IMR-90 (cell line): ENCODE data around the gene RET. TPM values are rescaled to one million over a fixed set of nuclear protein-coding genes. Genes with fewer than 3 reads are reported as not detected.

Experiments
- ATAC-seq: fragments of 200-7000 bp; cut with Tn5 transposase; 2 replicates; pipeline ENCODE4 v1.9.1; 2020; ENCODE audit warnings: low read depth, mild to moderate bottlenecking, moderate library complexity
- BruUV-seq: library from RNA; stranded (reverse); fragments of 400-500 nt; replicated peaks from 2 replicates; lab custom pipeline; 2021; lab: Mats Ljungman, UMichigan
- CTCF ChIA-PET: fragments of 300-600 bp; formaldehyde crosslinking; extraction: SDS; loops from one replicate; lab custom pipeline; 2021; ENCODE audit warnings: antibody characterized with exemption; lab: Yijun Ruan, JAX
- POLR2A ChIA-PET: fragments of 300-600 bp; sonication (Branson Sonifier 250); formaldehyde crosslinking; loops from one replicate; lab custom pipeline; 2022; ENCODE audit warnings: antibody characterized with exemption; ENCODE audit not compliant: unreplicated experiment; lab: Charles Lee
- DNase-seq: peaks from one replicate; pipeline ENCODE4 v3.0.0; 2013
- H2AFZ ChIP-seq: replicated peaks from 2 replicates; pipeline ENCODE3; 2013; ENCODE audit warnings: low read length, mild to moderate bottlenecking; ENCODE audit not compliant: poor library complexity
- H2AK5ac ChIP-seq: 2 replicates; pipeline ENCODE4 v1.6.1; 2013; ENCODE audit warnings: low read depth, low read length, inconsistent platforms
- H2AK9ac ChIP-seq: replicated peaks from 2 replicates; pipeline ENCODE3; 2013; ENCODE audit warnings: mild to moderate bottlenecking, low read depth, low read length, moderate library complexity; ENCODE audit not compliant: poor library complexity
- H2BK120ac ChIP-seq: 2 replicates; pipeline ENCODE4 v1.6.1; 2013; ENCODE audit warnings: low read depth, low read length, inconsistent platforms
- H2BK15ac ChIP-seq: 3 replicates; pipeline ENCODE4 v1.6.1; 2013; ENCODE audit warnings: low read depth, low read length, inconsistent platforms
- H2BK20ac ChIP-seq: 2 replicates; pipeline ENCODE4 v1.6.1; 2013; ENCODE audit warnings: low read depth, mild to moderate bottlenecking, inconsistent platforms, low read length, moderate library complexity
- H2BK5ac ChIP-seq: 2 replicates; pipeline ENCODE4 v1.6.1; 2013; ENCODE audit warnings: mild to moderate bottlenecking, low read depth, low read length, inconsistent platforms; ENCODE audit not compliant: poor library complexity, severe bottlenecking
- H3K14ac ChIP-seq: replicated peaks from 2 replicates; pipeline ENCODE4 v1.6.1; 2013; ENCODE audit warnings: low read depth, low read length, inconsistent platforms
- H3K18ac ChIP-seq: 2 replicates; pipeline ENCODE4 v1.6.1; 2013; ENCODE audit warnings: low read depth, low read length, control low read depth
- H3K23ac ChIP-seq: 2 replicates; pipeline ENCODE4 v1.6.1; 2013; ENCODE audit warnings: low read depth, low read length, inconsistent platforms
- H3K27ac ChIP-seq: 2 replicates; pipeline ENCODE4 v1.5.1; 2013; ENCODE audit warnings: mild to moderate bottlenecking, control low read depth, low read length; ENCODE audit not compliant: insufficient read depth
- H3K27me3 ChIP-seq: 2 replicates; pipeline ENCODE4 v1.6.1; 2013; ENCODE audit warnings: low read length; ENCODE audit not compliant: control insufficient read depth, insufficient read depth
- H3K36me3 ChIP-seq: 2 replicates; pipeline ENCODE4 v1.6.1; 2013; ENCODE audit warnings: low read length, mixed read lengths; ENCODE audit not compliant: control insufficient read depth, insufficient read depth
- H3K4ac ChIP-seq: 2 replicates; pipeline ENCODE4 v1.6.1; 2013; ENCODE audit warnings: low read depth, low read length, inconsistent platforms
- H3K4me1 ChIP-seq: 2 replicates; pipeline ENCODE4 v1.6.1; 2013; ENCODE audit warnings: low read length, mixed read lengths; ENCODE audit not compliant: control insufficient read depth, insufficient read depth
- H3K4me2 ChIP-seq: 2 replicates; pipeline ENCODE4 v1.6.1; 2013; ENCODE audit warnings: low read depth, mild to moderate bottlenecking, control low read depth, low read length, moderate library complexity
- H3K4me3 ChIP-seq: 2 replicates; pipeline ENCODE4 v1.5.1; 2013; ENCODE audit warnings: low read depth, mild to moderate bottlenecking, control low read depth, low read length, moderate library complexity; ENCODE audit not compliant: insufficient read depth
- H3K56ac ChIP-seq: 2 replicates; pipeline ENCODE4 v1.6.1; 2013; ENCODE audit warnings: low read length, inconsistent platforms; ENCODE audit not compliant: insufficient read depth; ENCODE audit errors: extremely low read depth
- H3K79me1 ChIP-seq, 2 experiments: 2 replicates each; pipeline ENCODE4 v1.6.1; 2013; ENCODE audit warnings: low read length in 2 of 2, inconsistent platforms in 1 of 2, low read depth in 1 of 2
- H3K9ac ChIP-seq: 2 replicates; pipeline ENCODE4 v1.6.1; 2013; ENCODE audit warnings: low read depth, low read length, control low read depth
- H3K9me1 ChIP-seq: 2 replicates; pipeline ENCODE4 v1.6.1; 2013; ENCODE audit warnings: low read length, inconsistent platforms; ENCODE audit not compliant: insufficient read depth
- H3K9me3 ChIP-seq: 2 replicates; pipeline ENCODE4 v1.6.1; 2013; ENCODE audit warnings: low read length; ENCODE audit not compliant: control insufficient read depth, insufficient read depth
- H4K20me1 ChIP-seq: 2 replicates; pipeline ENCODE4 v1.6.1; 2013; ENCODE audit warnings: low read length, inconsistent platforms; ENCODE audit not compliant: insufficient read depth
- H4K5ac ChIP-seq: 2 replicates; pipeline ENCODE4 v1.6.1; 2013; ENCODE audit warnings: mild to moderate bottlenecking, low read depth, low read length, control low read depth
- H4K8ac ChIP-seq, 2 experiments: 2 replicates each; pipeline ENCODE4 v1.6.1; 2013; ENCODE audit warnings: low read depth in 2 of 2, low read length in 2 of 2, control low read depth in 1 of 2, inconsistent platforms in 1 of 2
- H4K91ac ChIP-seq: 2 replicates; pipeline ENCODE4 v1.6.1; 2013; ENCODE audit warnings: low read depth, low read length, inconsistent platforms; ENCODE audit not compliant: insufficient read depth
- CEBPB ChIP-seq: IDR thresholded peaks from 2 replicates; pipeline ENCODE4 v1.6.1; 2012; ENCODE audit warnings: low read depth, low read length, improper control_type of control experiment
- CHD1 ChIP-seq: IDR thresholded peaks from 2 replicates; pipeline ENCODE4 v1.6.1; 2012; ENCODE audit warnings: low read depth, low read length, improper control_type of control experiment
- FOS ChIP-seq: fragments of 150-350 bp; IDR thresholded peaks from 2 replicates; pipeline ENCODE4 v1.6.1; 2016; ENCODE audit warnings: low read depth, low read length
- MXI1 ChIP-seq: IDR thresholded peaks from 2 replicates; pipeline ENCODE4 v1.6.1; 2012; ENCODE audit warnings: low read depth, mild to moderate bottlenecking, low read length, moderate library complexity, borderline replicate concordance
- NFE2L2 ChIP-seq: fragments of 150-350 bp; IDR thresholded peaks from 2 replicates; pipeline ENCODE4 v1.6.1; 2016; ENCODE audit warnings: low read depth, mild to moderate bottlenecking, low read length
- POLR2A ChIP-seq: IDR thresholded peaks from 2 replicates; pipeline ENCODE4 v1.6.1; 2012; ENCODE audit warnings: mild to moderate bottlenecking, low read depth, low read length
- RCOR1 ChIP-seq: IDR thresholded peaks from 2 replicates; pipeline ENCODE4 v1.6.1; 2012; ENCODE audit warnings: mild to moderate bottlenecking, low read length, improper control_type of control experiment; ENCODE audit not compliant: insufficient replicate concordance
- SMC3 ChIP-seq: fragments of 150-350 bp; IDR thresholded peaks from 2 replicates; pipeline ENCODE4 v1.6.1; 2016; ENCODE audit warnings: low read depth, mild to moderate bottlenecking, antibody characterized with exemption, low read length, moderate library complexity
- WGBS, 2 experiments: methylation state at CpG; one replicate each; pipeline versions ENCODE4 v1.1.5 to v1.1.7; 2013; ENCODE audit warnings: missing lambda C conversion rate in 2 of 2; ENCODE audit not compliant: insufficient read length in 1 of 2; ENCODE audit errors: extremely low coverage in 2 of 2; 5-methylcytosine and 5-hydroxymethylcytosine counted together
- dilution Hi-C: fragments of 300-500 bp; cut with HindIII; formaldehyde crosslinking; loops from one replicate; pipeline ENCODE4 v1.14.3; 2018; ENCODE audit warnings: low sequenced_read_pairs; ENCODE audit not compliant: unreplicated experiment
- in situ Hi-C: fragments of 300-500 bp; cut with MboI; formaldehyde crosslinking; loops from 3 replicates; pipeline ENCODE4 v1.14.3; 2019; ENCODE audit warnings: low sequenced_read_pairs, inconsistent platforms, mixed read lengths
- intact Hi-C: fragments of 100-400 bp; cut with micrococcal nuclease; formaldehyde crosslinking; loops from 2 replicates; pipeline ENCODE4 v1.10.0; 2022
- polyA plus RNA-seq, 3 experiments: library from polyadenylated mRNA; depleted of rRNA; stranded (reverse); fragments of >200 nt; gene quantifications; 2 replicates each; pipeline ENCODE4 v1.2.3, GENCODE V29; 2012; ENCODE audit warnings: low replicate concordance in 1 of 3
- total RNA-seq: library from RNA; depleted of rRNA; stranded (reverse); fragments of >200 nt; gene quantifications from 2 replicates; pipeline ENCODE4 v1.2.3, GENCODE V29; 2012
- TF ChIP-seq, protein P1 (sequence below): conservative IDR thresholded peaks from 2 replicates; pipeline ENCODE4 v1.5.1; 2012; ENCODE audit warnings: mild to moderate bottlenecking, low read depth, low read length, improper control_type of control experiment
- TF ChIP-seq, protein P2 (sequence below): fragments of 150-350 bp; IDR thresholded peaks from 2 replicates; pipeline ENCODE4 v1.6.1; 2016; ENCODE audit warnings: low read depth, mild to moderate bottlenecking, low read length, moderate library complexity, borderline replicate concordance

The RET gene
- total and polyA plus RNA-seq, 2 of the 4 experiments (the other 2 are of a cell fraction): 0.10 to 0.18 TPM

DNA sequence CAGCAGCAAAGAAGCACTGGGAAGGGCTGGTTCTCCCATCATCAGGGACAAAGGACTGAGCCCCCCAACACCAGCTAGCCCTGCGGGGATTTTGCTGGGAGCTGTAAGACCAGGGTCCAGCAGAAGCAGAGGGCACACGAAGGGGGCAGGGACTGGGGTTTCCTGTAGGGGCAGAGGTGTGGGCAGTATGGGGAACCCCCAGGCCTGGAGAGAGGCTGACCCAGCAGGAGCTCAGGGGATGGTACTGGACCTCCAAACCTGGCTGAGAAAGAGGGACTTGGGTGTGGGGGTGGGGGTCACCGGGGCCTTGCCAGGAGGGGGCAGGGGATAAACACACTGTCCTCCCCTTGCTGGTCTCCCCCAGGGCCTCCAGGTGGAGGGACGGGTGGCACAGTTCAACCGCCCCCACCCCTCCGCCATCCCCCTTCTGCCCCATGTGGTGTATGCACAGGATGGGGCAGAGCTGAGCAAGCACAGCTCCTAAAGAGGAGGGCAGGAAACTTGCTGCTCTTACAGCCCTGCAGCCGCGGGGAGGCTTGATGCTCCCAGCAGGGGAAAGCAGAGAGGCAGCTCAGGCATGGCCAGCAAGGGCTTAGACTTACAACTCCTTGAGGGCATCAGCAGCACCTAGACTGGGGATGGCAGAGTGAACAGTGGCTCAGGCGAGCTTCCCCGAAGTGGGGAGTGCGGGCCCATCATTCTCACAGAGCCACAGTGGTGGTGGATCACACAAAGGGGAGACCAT lies 12.4 kb upstream of the RET start:
- no peak overlapping the region for H3K9ac ChIP-seq
- no peaks in the 10 kb centered on the region for H3K9me3 ChIP-seq
- intact Hi-C loops (no loop called here), dilution Hi-C loops (no loop called here), in situ Hi-C loops (loop anchor here (25.0 kb wide), 1 partner anchor 177 kb away; no protein-coding TSS in a partner anchor)
- no peak overlapping the region for H2BK120ac ChIP-seq
- H4K91ac ChIP-seq: no peak overlapping the region
- peaks cover 17% of the 10 kb centered on the region for H3K27me3 ChIP-seq
- WGBS, 2 experiments: 53% methylated on average over 4 of the region's 11 CpGs; no CpG with 5 or more reads in 1 of the 2 experiments
- ATAC-seq: no peak
- no peak overlapping the region for H2AFZ ChIP-seq
- H2AK5ac ChIP-seq: no peak overlapping the region
- H3K4me1 ChIP-seq: no peaks in the 10 kb centered on the region
- H3K9me1 ChIP-seq: no peaks in the 10 kb centered on the region
- H3K23ac ChIP-seq: no peak overlapping the region
- BruUV-seq: no TSS peak
- no peak overlapping the region for H2AK9ac ChIP-seq
- DNase-seq: no peak
- CTCF ChIA-PET: interaction anchor here (0.6 kb wide), 1 partner anchor 9 kb away, joined by 3 read pairs; no protein-coding TSS in a partner anchor
- no peak overlapping the region for H3K14ac ChIP-seq
- H4K5ac ChIP-seq: no peak overlapping the region
- H3K4me2 ChIP-seq: no peak overlapping the region
- H3K4me3 ChIP-seq: no peak overlapping the region
- no peak overlapping the region for H3K4ac ChIP-seq
- H3K79me1 ChIP-seq: no peaks in the 10 kb centered on the region
- no peak overlapping the region for H4K8ac ChIP-seq
- H3K36me3 ChIP-seq: no peaks in the 10 kb centered on the region
- H2BK20ac ChIP-seq: no peak overlapping the region
- no peak overlapping the region for H3K18ac ChIP-seq
- no peak overlapping the region for H2BK5ac ChIP-seq
- no peak for TF ChIP-seq NFE2L2
- TF ChIP-seq, protein P1, sequence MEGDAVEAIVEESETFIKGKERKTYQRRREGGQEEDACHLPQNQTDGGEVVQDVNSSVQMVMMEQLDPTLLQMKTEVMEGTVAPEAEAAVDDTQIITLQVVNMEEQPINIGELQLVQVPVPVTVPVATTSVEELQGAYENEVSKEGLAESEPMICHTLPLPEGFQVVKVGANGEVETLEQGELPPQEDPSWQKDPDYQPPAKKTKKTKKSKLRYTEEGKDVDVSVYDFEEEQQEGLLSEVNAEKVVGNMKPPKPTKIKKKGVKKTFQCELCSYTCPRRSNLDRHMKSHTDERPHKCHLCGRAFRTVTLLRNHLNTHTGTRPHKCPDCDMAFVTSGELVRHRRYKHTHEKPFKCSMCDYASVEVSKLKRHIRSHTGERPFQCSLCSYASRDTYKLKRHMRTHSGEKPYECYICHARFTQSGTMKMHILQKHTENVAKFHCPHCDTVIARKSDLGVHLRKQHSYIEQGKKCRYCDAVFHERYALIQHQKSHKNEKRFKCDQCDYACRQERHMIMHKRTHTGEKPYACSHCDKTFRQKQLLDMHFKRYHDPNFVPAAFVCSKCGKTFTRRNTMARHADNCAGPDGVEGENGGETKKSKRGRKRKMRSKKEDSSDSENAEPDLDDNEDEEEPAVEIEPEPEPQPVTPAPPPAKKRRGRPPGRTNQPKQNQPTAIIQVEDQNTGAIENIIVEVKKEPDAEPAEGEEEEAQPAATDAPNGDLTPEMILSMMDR: no peak
- TF ChIP-seq MXI1: no peak
- no peak for TF ChIP-seq CEBPB
- no peak for TF ChIP-seq SMC3
- no peak for TF ChIP-seq RCOR1
- no peak for TF ChIP-seq FOS
- TF ChIP-seq, protein P2, sequence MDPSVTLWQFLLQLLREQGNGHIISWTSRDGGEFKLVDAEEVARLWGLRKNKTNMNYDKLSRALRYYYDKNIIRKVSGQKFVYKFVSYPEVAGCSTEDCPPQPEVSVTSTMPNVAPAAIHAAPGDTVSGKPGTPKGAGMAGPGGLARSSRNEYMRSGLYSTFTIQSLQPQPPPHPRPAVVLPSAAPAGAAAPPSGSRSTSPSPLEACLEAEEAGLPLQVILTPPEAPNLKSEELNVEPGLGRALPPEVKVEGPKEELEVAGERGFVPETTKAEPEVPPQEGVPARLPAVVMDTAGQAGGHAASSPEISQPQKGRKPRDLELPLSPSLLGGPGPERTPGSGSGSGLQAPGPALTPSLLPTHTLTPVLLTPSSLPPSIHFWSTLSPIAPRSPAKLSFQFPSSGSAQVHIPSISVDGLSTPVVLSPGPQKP: no peak
- no peak for TF ChIP-seq POLR2A
- no peak for TF ChIP-seq CHD1
- no peak overlapping the region for H2BK15ac ChIP-seq
- POLR2A ChIA-PET: no interaction called here
- no peaks in the 10 kb centered on the region for H4K20me1 ChIP-seq
- no peak overlapping the region for H3K56ac ChIP-seq
- no peak overlapping the region for H3K27ac ChIP-seq
